IPS DF 19.7 (cell line): ENCODE data around the gene PCP2.
"Not testable (repeated sequence)": the region's sequence is repeated elsewhere in the genome, so short reads cannot be mapped to it uniquely, and the experiment has no call there.

Experiments used
- DNase-seq: peaks from one replicate; pipeline ENCODE4 v3.0.0-alpha.2; 2013; ENCODE audit warnings: low read depth, low spot score

The PCP2 gene

DNA sequence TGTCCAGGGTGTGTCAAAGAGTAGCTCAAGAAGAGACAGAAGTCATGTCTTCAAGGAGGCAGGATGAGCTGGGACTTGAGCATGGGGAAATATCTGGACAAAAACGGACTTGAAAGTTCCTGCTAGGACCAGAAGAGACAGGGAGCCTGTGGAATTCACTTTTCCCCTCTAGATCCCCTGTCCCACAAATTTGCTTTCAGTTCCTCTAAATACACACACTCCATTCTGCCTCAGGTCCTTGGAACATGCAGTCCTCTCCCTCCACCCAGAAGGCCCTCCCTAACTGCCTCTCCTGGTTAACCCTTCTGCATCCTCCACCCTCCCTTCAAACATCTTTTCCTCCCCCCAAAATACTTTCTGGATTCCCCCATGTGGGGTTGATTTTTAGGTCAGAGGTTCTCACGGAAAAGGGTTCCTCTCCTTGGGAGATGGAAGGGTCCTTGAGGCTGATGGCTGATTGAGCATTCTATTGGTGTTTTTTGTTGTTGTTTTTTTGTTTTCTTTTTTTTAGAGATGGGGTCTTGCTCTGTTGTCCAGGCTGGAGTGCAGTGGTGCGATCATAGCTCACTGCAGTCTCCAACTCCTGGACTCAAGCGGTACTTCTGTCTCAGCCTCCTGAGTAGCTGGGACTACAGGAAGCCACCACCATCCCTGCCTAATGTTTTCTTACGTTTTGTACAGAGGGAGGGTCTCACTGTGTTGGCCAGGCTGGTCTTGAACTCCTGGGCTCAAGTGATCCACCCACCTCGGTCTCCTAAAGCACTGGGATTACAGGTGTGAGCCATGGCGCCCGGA lies 28.4 kb upstream of the PCP2 start:
- no peak for DNase-seq

DNA sequence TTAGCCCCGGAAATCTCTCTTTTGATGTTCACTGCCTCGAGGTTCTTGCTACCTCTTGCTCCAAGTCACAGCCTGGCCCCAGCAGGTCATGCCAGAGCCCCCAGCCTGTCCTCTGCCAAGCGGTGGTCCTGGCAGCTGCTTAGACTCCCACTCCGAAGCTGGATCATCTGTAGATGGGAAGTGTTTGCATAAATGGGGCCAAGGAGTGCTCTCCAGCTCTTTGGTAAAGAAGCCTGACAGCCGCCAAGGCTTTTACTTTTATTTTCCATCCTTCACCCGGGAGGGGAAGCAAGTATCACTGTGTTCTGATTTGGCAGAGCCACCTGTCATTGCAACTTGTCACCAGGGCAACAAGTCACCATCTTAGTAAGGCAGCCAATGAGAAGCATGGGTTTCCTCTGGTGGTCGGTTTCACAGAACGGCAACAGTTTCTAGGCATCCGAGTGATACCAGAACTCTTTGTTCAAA lies 24.7 kb upstream of the PCP2 start:
- no peak for DNase-seq

DNA sequence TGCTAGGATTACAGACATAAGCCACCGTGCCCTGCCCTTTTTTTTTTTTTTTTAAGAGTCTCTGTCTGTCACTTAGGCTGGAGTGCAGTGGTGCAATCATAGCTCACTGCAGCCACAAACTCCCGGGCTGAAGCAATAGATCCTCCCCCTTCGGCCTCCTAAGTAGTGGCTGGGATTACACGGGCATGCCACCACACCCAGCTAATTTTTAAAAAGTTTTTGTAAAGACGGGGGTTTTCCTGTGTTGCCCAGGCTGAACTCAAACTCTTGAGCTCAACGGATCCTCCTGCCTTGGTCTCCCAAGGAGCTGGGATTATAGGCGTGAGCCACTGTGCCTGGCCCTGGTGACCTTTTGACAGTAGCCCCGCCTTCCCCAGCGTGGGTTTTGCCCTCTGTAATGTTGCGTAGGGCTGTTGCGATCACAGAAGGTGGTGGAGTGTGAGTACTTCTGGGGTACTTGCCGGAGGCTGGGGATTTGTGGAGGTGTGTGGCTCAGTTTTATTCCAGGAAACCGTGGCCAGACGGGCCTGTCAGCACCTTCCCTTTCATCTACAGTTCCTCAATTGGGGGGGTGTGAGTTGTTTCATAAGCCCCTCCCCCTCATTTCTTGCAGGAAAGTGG lies 23.7 kb upstream of the PCP2 start:
- DNase-seq: no peak

DNA sequence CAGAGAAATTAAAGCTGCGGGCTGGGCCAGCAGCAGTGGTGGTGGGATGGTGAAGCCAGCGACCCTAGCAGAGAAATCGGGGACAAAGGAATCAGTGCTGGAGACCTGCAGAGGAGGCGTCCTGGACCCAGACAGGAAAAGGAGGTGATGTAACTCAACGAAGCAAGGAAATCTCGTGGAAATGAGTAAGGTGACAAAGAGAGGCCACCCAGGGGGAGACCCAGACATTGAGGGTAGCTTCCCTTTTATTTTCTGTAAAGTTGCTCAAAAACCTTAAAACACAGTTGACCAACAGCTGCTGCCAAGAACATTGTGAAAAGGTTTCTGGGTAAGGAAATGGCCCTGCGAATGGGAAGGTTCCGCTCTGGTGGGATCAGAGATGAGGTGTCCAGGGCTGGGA lies 22.1 kb upstream of the PCP2 start:
- no peak for DNase-seq

GRCh38 chr19:7654401-7654800 lies 20.9 kb upstream of the PCP2 start:
- no peak for DNase-seq

- DNase-seq: no peak
These were observed 18.6 kb upstream of the PCP2 start for GRCh38 chr19:7652061-7652641.

- DNase-seq: no peak
These were observed 16.6 kb upstream of the PCP2 start for GRCh38 chr19:7650148-7650547.

DNA sequence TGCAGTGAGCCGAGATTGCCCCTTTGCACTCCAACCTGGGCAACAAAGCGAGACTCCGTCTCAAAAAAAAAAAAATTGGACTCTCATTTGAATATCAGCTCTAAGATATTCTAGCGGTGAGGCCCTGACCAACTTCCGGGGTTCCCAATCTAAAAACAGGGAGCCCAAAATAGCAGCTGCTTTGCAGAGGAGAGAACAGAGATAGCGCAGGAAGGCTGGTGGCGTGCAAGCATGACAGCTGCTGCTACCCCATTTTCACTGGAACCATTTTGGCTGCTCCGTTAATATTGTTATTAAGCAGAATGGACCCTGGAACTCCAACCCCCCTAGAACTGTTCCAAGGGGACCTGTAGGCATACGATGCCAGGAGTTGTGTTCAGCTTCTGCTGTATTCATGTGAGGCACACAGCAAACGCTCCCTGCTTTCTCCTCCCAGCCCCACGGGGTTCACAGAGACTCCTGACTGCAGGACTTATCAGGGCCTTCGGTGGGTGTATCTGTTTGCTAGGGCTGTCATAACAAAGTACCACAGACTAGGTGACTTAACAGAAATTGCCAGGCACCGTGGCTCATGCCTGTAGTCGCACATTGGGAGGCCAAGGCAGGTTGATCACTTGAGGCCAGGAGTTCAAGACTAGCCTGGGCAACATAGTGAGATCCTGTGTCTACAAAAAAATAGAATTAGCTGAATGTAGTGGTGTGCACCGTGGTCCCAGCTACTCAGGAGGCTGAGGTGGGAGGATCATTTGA lies 14.9 kb upstream of the PCP2 start:
- no peak for DNase-seq

DNA sequence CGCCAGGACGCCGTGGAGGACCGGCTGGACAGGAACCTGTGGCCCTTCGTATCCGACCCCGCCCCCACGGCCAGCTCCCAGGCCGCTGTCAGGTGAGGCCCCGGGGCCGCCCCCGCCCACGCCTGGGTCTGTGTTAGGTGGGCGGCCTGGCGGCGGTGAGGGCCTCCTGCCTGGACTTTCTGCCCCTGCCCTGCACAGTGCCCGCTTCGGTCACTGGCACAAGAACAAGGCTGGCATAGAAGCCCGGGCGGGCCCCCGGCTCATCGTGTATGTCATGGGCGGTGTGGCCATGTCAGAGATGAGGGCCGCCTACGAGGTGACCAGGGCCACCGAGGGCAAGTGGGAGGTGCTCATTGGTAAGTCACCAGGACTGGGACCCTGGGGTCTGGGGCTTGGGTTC lies 13.6 kb upstream of the PCP2 start:
- no peak for DNase-seq

DNA sequence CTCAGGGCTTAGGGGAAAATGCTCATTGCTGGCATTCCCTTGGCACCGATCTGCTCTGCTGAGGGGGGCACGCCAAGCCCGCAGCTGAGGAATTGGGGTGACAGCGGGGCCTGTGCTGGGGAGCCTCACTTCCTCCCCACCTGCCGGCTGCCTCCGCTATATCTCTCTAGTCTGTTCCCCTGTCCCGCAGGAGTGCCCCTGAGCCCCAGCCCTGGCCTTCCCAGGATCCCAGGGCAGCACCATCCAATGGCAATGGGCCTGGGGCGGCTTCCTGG lies 12.8 kb upstream of the PCP2 start:
- no peak for DNase-seq

GRCh38 chr19:7645656-7646425 lies 12.3 kb upstream of the PCP2 start:
- no peak for DNase-seq

DNA sequence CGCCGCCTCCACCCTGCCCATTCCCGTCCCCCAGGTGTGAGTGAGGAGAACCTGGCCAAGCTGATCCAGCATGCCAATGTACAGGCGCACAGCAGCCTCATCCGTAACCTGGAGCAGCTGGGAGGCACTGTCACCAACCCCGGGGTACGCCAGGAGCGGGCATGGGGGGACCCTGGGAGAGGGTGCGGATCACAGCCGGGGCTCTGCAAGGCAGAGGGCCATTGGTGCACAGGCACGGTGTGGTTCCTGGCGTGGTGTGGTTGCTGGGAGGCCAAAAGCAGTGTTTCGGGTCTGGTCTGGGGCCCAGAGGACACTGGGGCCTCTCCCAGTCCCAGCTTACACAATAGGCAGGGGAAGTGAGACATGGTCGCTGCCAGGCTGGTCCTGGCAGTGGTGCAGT lies 11.6 kb upstream of the PCP2 start:
- DNase-seq: no peak

DNA sequence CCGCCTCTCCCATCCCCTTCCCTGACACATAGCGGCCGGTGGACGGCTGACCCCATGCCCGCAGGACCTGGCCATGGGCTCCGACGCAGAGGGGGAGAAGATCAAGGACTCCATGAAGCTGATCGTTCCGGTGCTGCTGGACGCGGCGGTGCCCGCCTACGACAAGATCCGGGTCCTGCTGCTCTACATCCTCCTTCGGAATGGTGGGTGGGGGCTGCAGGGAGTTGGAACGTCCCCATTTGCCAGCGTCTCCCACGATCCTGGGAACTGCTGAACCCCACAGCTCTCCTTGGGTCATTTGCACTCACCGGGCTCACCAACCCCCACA lies 11.0 kb upstream of the PCP2 start:
- no peak for DNase-seq

DNA sequence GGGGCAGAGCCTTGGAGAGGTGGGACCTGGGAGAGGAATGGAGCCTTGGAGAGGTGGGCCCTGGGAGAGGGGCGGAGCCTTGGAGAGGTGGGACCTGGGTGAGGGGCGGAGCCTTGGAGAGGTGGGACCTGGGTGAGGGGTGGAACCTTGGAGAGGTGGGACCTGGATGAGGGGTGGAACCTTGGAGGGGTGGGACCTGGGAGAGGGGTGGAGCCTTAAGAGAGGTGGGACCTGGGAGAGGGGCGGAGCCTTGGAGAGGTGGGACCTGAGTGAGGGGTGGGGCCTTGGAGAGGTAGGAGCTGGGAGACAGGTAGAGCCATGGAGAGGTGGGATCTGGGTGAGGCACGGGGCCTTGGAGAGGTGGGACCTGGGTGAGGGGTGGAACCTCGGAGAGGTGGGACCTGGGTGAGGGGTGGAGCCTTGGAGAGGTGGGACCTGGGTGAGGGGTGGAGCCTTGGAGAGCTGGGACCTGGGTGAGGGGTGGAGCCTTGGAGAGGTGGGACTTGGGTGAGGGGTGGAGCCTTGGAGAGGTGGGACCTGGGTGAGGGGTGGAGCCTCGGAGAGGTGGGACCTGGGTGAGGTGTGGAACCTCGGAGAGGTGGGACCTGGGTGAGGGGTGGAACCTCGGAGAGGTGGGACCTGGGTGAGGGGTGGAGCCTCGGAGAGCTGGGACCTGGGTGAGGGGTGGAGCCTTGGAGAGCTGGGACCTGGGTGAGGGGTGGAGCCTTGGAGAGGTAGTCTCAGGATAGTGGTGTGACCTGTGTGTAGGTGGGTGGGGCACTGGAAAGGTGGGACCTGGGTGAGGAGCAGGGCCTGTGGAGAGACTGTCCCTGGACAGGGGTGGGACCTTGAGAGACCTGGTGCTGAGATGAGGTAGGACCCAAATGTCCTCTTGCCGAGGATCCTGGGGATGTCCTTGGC lies 10.4 kb upstream of the PCP2 start:
- DNase-seq: not testable (repeated sequence)

- no peak for DNase-seq
These were observed 9.5 kb upstream of the PCP2 start for GRCh38 chr19:7643031-7643415.

GRCh38 chr19:7642295-7643030 lies 8.9 kb upstream of the PCP2 start:
- DNase-seq: no peak

GRCh38 chr19:7641290-7642276 lies 8.1 kb upstream of the PCP2 start:
- no peak for DNase-seq

DNA sequence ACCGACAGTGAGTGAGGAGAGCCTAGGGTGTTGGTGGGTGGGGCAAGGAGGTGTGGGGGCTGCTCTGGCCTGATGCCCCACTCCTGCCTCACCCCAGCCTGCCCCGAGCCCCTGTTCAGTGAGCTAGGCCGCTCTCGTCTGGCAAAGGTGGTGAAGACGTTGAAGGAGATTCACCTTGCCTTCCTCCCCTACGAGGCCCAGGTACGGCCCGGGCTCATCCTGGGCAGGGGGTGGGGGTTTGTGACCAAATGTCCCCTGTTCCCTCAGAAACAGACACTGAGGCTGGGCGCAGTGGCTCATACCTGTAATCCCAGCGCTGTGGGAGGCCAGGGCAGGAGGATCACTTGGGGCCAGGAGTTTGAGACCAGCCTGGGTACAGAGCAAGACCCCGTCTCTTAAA lies 7.3 kb upstream of the PCP2 start:
- DNase-seq: no peak

DNA sequence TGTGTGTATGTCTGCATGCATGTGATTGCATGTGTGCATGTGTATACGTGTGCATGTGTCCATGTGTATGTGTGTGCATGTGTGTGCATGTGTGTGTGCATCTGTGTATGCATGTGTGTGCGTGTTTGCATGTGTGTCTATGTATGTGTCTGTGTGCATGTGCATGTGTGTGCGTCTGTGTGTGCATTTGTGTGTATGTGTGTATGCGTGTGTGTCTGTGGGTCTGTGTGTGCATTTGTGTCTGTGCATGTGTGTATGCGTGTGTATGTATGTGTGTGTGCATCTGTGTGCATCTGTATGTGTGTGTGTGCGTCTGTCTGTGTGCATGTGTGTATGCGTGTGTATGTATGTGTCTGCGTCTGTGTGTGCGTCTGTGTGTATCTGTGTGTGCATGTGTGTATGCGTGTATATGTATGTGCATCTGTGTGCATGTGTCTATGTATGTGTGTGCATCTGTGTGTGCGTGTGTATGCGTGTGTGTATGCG lies 6.4 kb upstream of the PCP2 start:
- no peak for DNase-seq
